Posterior vena cava (tissue), 2 donors: Measurements from ENCODE around the gene ABCA13. TPM values are rescaled to one million over a fixed set of nuclear protein-coding genes. Genes with fewer than 3 reads are reported as not detected.

ENCODE experiments used
- DNase-seq: peaks from one replicate; pipeline ENCODE4 v3.0.0-alpha.2; 2020; ENCODE audit warnings: low spot score
- intact Hi-C, 2 donors: fragments of 100-400 bp; cut with DNase I; formaldehyde crosslinking; loops; one replicate each; pipeline versions ENCODE4 v1.14.1 to v1.14.2; 2022 to 2023
- total RNA-seq, 2 donors: library from RNA; stranded (reverse); fragmentation: NEBNext Ultra II Directional; extraction: Animal tissue kit (Norgen Biotek cat#: 25700); gene quantifications; one replicate each; pipeline ENCODE4 v1.2.1, GENCODE V29; 2021
- donor health status: DM: yes; HTN: yes; CAD: no.
- donor health status: DM: yes; HTN: yes; CAD: no.

Gene ABCA13
- total RNA-seq, 2 donors from 2014 or later, result 0.10 to 0.19 TPM

- no peak for DNase-seq
- intact Hi-C loops, result no loop called here
Observed at GRCh38 chr7:48643431-48644013, 472.3 kb downstream of the ABCA13 start.

GRCh38 chr7:48658138-48658537, 486.9 kb downstream of the ABCA13 start:
- intact Hi-C loops, result no loop called here
- DNase-seq, result no peak

GRCh38 chr7:48660306-48660870, 489.1 kb downstream of the ABCA13 start:
- intact Hi-C loops, result no loop called here
- no peak for DNase-seq

GRCh38 chr7:48664241-48664640, 493.0 kb downstream of the ABCA13 start:
- intact Hi-C loops, result no loop called here
- no peak for DNase-seq

GRCh38 chr7:48665353-48666135, 494.3 kb downstream of the ABCA13 start:
- no peak for DNase-seq
- intact Hi-C loops, result no loop called here

GRCh38 chr7:48667407-48667806, 496.1 kb downstream of the ABCA13 start:
- intact Hi-C loops, result no loop called here
- no peak for DNase-seq

GRCh38 chr7:48671656-48672055, 500.4 kb downstream of the ABCA13 start:
- DNase-seq, result no peak
- intact Hi-C loops, result no loop called here

- intact Hi-C loops, result no loop called here
- DNase-seq, result no peak
Observed at GRCh38 chr7:48681006-48681405, 509.7 kb downstream of the ABCA13 start.

- DNase-seq, result no peak
- intact Hi-C loops, result no loop called here
Observed at GRCh38 chr7:48691788-48692187, 520.5 kb downstream of the ABCA13 start.

Other genes with a start within 250 kb of the ABCA13 start
- under 1 TPM; 0.88 to 0.90 TPM for gene PKD1L1, start 223.0 kb upstream of the ABCA13 start, total RNA-seq
- 10 to 100 TPM; 22.8 to 23.1 TPM for gene HUS1, start 191.8 kb upstream of the ABCA13 start, total RNA-seq
- not detected for gene SUN3, start 142.4 kb upstream of the ABCA13 start, total RNA-seq
- gene C7orf57, start 135.9 kb upstream of the ABCA13 start, total RNA-seq, result not detected
- 10 to 100 TPM; 25.5 to 25.9 TPM for gene UPP1, start 82.2 kb upstream of the ABCA13 start, total RNA-seq